ENCODE results near the gene ANTXR2. TPM values are rescaled to one million over a fixed set of nuclear protein-coding genes. Genes with fewer than 3 reads are reported as not detected.
A peak's percentile ranks its signal among the peaks of the same experiment; 100 is the strongest.

ANTXR2 gene
- total and polyA plus RNA-seq, 12 donors: 9.9 to 68.4 (median 49.2) TPM

DNA sequence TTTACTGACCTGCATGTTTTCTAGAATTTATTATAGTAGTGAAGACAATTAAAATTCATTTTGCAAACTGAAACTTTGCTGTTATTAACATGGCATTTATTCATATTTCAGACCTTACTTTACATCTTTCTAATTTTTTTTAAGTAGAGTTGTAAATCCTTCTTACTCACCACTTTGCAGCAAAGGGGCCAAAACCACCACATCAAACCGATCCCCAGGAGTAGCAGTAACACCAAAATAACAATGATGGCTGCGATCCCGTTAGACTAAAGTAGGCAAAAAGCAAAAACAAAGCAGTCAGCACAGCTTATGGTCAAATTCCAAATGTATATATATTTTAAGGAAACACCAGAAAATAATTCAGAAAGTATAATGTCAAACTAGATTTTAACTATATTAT is 64.7 kb downstream of the ANTXR2 start:
- peaks cover 3 to 51% (median 20%) of the 10 kb centered on the region in 9 donors for H3K4me1 ChIP-seq
- peaks cover 0 to 17% (median 11%) of the 10 kb centered on the region in 11 donors for H3K9me3 ChIP-seq
- ATAC-seq (no peak), DNase-seq (no peak)
- TF ChIP-seq, protein P1, sequence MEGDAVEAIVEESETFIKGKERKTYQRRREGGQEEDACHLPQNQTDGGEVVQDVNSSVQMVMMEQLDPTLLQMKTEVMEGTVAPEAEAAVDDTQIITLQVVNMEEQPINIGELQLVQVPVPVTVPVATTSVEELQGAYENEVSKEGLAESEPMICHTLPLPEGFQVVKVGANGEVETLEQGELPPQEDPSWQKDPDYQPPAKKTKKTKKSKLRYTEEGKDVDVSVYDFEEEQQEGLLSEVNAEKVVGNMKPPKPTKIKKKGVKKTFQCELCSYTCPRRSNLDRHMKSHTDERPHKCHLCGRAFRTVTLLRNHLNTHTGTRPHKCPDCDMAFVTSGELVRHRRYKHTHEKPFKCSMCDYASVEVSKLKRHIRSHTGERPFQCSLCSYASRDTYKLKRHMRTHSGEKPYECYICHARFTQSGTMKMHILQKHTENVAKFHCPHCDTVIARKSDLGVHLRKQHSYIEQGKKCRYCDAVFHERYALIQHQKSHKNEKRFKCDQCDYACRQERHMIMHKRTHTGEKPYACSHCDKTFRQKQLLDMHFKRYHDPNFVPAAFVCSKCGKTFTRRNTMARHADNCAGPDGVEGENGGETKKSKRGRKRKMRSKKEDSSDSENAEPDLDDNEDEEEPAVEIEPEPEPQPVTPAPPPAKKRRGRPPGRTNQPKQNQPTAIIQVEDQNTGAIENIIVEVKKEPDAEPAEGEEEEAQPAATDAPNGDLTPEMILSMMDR (IDR thresholded peaks at IDR 0.05): no peak
- H3K27me3 ChIP-seq: no peaks in the 10 kb centered on the region
- H3K4me3 ChIP-seq: no peak overlapping the region
- H3K27ac ChIP-seq: peak overlapping the region in 1 of 10 donors; percentile 36
- H3K36me3 ChIP-seq: peaks cover 0 to 53% (median 9%) of the 10 kb centered on the region in 9 donors
- WGBS, 2 donors: 96 to 97% methylated on average over 3 of the region's 3 CpGs
- intact Hi-C loops (cut with DNase I): no loop called here

DNA sequence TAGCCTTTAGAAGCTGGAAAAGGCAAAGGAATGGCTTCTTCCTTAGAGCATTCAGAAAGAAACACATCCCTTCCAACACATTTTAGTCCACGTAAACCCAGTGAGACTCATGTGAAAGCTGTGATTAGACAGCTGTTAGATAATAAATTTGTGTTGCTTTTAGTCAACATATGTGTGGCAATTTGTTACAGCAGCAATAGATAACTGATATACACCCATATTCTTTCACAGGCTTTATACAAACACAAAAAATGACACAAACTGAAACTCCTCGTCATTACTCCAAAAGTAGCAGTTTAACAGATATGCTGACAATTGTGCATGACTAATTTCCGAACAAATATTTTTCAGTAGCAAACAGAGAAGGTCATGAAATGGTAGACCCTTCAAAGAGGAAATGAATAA is 65.3 kb downstream of the ANTXR2 start:
- H3K36me3 ChIP-seq: peaks cover 0 to 47% (median 9%) of the 10 kb centered on the region in 9 donors
- TF ChIP-seq, protein P1 (IDR thresholded peaks at IDR 0.05): no peak
- peaks cover 0 to 21% (median 11%) of the 10 kb centered on the region in 11 donors for H3K9me3 ChIP-seq
- no peak for ATAC-seq
- peaks cover 3 to 47% (median 20%) of the 10 kb centered on the region in 9 donors for H3K4me1 ChIP-seq
- peak overlapping the region in 2 of 10 donors; percentile 23 to 36 for H3K27ac ChIP-seq
- 86 to 89% methylated on average over 3 of the region's 3 CpGs for WGBS, 2 donors
- intact Hi-C loops (cut with DNase I): no loop called here
- H3K4me3 ChIP-seq: no peak overlapping the region
- no peaks in the 10 kb centered on the region for H3K27me3 ChIP-seq
- DNase-seq: no peak

DNA sequence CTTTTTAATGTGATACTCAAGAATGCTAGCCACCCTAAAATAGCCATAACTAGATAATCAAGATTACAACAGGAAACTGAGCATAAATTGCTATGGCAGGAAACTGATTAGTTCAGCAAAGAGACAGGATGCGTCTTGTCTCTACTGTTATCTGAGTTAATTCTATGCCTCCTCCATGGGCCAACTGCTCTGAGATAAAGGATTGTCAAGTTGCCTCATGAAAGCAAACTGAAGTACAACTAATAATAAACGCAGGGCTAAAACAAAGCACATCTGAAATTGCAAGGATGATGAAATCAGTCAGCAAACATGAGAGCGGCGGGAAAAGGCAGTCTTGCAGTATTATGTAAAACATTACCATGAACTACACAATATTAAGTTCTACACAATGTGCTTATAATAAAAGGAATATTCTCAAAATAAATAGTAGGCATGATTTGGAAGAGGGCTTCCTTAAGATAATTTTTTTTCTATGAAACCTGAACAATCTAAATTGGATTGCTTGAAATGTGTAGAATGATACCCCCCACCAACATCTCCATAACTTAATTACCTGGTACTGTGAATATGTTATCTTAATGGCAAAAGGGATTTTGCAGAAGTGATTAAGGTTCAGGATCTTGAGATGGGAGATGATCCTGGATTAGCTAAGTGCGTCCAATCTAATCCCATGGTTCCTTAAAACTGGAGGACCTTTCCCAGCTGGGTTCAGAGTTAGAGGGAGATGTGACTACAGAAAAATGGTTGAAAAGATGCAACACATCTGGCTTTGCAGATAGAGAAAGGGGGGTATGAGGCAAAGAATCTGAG is 65.9 kb downstream of the ANTXR2 start:
- ATAC-seq (peak in 7 of 8 donors; percentile 8 to 60 (median 41)), DNase-seq (no peak)
- Histone ChIP-seq H3K36me3 (peaks cover 0 to 41% (median 9%) of the 10 kb centered on the region in 9 donors), H3K9me3 (peaks cover 0 to 22% (median 11%) of the 10 kb centered on the region in 11 donors), H3K4me3 (no peak overlapping the region), H3K27ac (peak overlapping the region in 3 of 10 donors; percentile 23 to 36 (median 31)), H3K4me1 (peaks cover 3 to 41% (median 16%) of the 10 kb centered on the region in 9 donors), H3K27me3 (no peaks in the 10 kb centered on the region)
- intact Hi-C loops (cut with DNase I): no loop called here
- 34 to 35% methylated on average over 5 of the region's 5 CpGs for WGBS, 2 donors
- TF ChIP-seq, protein P1 (IDR thresholded peaks at IDR 0.05): no peak

DNA sequence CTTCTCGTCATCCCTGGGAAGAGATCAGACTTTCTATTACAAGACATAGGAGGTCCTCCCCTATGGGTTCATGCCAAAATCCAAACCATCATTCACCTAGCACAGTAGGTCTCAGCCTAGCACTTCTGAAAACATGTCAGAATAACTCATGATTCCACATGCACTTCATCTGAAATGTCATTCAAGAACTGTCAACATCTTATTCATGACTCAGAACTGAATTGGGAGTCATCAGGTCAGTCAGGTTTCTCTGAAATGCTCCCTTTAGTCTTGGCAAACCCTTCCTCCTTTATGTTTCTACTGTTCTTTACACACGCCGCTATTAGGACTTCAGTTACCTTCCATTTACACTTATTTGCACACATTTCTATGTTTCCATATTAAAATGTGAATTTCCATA is 67.2 kb downstream of the ANTXR2 start:
- whole genome bisulfite sequencing, 2 donors: 86 to 89% methylated on average over 3 of the region's 3 CpGs
- TF ChIP-seq, protein P1 (IDR thresholded peaks at IDR 0.05): no peak
- Histone ChIP-seq H3K27me3 (no peaks in the 10 kb centered on the region), H3K4me1 (peaks cover 3 to 41% (median 15%) of the 10 kb centered on the region in 9 donors), H3K9me3 (peaks cover 0 to 24% (median 11%) of the 10 kb centered on the region in 11 donors), H3K4me3 (no peak overlapping the region), H3K36me3 (peaks cover 0 to 41% (median 9%) of the 10 kb centered on the region in 9 donors), H3K27ac (no peak overlapping the region)
- ATAC-seq: peak in 1 of 8 donors; percentile 42
- intact Hi-C loops (cut with DNase I): no loop called here
- DNase-seq: no peak

All from heart right ventricle (tissue), 16 donors.